Measurements from ENCODE around the gene NUP205. TPM values are rescaled to one million over a fixed set of nuclear protein-coding genes. Genes with fewer than 3 reads are reported as not detected.

NUP205 gene
- polyA plus RNA-seq, 1 donor from 2014 or later, result 32.3 TPM

DNA sequence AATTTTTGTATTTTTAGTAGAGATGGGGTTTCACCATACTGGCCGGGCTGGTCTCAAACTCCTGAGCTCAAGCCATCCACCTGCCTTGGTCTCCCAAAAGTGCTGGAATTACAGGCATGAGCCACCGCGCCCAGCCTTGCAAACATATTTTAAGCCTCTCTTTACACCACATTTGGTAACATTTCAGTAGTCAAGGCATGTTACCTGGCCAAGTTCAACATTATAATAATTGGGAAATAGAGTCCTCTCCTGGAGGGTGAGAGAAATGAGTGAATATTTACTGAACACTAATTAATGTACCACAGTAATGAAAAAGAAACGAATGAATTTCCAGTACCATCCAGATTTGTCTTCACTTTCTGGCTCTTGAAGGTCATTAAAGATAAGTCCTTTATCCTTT lies 37.8 kb upstream of the NUP205 start:
- H3K9me3 ChIP-seq (ENCODE audit: low read length), result no peaks in the 10 kb centered on the region
- no peak overlapping the region for H2AFZ ChIP-seq (ENCODE audit: low read depth, low read length)
- no peaks in the 10 kb centered on the region for H3F3A ChIP-seq (ENCODE audit: insufficient read depth, low read length, poor library complexity, severe bottlenecking)
- H3K9me2 ChIP-seq (ENCODE audit: insufficient read depth, low read length), result no peaks in the 10 kb centered on the region
- no peaks in the 10 kb centered on the region for H4K20me1 ChIP-seq (ENCODE audit: insufficient read depth)
- H3K27me3 ChIP-seq (ENCODE audit: insufficient read depth, low read depth, low read length), result no peaks in the 10 kb centered on the region
- no peaks in the 10 kb centered on the region for H3K79me2 ChIP-seq (replicated peaks; ENCODE audit: insufficient read depth, low read length)
- no peak overlapping the region for H3K27ac ChIP-seq (ENCODE audit: low read length)
- TF ChIP-seq SMC3 (conservative IDR thresholded peaks at IDR 0.05; ENCODE audit: poor library complexity) (no peak), RAD21 (conservative IDR thresholded peaks at IDR 0.05) (no peak), MXI1 (conservative IDR thresholded peaks at IDR 0.05; ENCODE audit: poor library complexity, severe bottlenecking) (no peak), TAF1 (IDR thresholded peaks at IDR 0.05; ENCODE audit: low read depth) (no peak), POLR2AphosphoS5 (IDR thresholded peaks at IDR 0.05) (no peak), EP300 (conservative IDR thresholded peaks at IDR 0.05; ENCODE audit: poor library complexity, severe bottlenecking) (no peak), EZH2 (IDR thresholded peaks at IDR 0.05; ENCODE audit: borderline replicate concordance, insufficient read depth, low read length, poor library complexity, severe bottlenecking) (no peak)
- TF ChIP-seq, protein P1, sequence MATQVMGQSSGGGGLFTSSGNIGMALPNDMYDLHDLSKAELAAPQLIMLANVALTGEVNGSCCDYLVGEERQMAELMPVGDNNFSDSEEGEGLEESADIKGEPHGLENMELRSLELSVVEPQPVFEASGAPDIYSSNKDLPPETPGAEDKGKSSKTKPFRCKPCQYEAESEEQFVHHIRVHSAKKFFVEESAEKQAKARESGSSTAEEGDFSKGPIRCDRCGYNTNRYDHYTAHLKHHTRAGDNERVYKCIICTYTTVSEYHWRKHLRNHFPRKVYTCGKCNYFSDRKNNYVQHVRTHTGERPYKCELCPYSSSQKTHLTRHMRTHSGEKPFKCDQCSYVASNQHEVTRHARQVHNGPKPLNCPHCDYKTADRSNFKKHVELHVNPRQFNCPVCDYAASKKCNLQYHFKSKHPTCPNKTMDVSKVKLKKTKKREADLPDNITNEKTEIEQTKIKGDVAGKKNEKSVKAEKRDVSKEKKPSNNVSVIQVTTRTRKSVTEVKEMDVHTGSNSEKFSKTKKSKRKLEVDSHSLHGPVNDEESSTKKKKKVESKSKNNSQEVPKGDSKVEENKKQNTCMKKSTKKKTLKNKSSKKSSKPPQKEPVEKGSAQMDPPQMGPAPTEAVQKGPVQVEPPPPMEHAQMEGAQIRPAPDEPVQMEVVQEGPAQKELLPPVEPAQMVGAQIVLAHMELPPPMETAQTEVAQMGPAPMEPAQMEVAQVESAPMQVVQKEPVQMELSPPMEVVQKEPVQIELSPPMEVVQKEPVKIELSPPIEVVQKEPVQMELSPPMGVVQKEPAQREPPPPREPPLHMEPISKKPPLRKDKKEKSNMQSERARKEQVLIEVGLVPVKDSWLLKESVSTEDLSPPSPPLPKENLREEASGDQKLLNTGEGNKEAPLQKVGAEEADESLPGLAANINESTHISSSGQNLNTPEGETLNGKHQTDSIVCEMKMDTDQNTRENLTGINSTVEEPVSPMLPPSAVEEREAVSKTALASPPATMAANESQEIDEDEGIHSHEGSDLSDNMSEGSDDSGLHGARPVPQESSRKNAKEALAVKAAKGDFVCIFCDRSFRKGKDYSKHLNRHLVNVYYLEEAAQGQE (IDR thresholded peaks at IDR 0.05; ENCODE audit: borderline replicate concordance), result no peak
- TF ChIP-seq, protein P2, sequence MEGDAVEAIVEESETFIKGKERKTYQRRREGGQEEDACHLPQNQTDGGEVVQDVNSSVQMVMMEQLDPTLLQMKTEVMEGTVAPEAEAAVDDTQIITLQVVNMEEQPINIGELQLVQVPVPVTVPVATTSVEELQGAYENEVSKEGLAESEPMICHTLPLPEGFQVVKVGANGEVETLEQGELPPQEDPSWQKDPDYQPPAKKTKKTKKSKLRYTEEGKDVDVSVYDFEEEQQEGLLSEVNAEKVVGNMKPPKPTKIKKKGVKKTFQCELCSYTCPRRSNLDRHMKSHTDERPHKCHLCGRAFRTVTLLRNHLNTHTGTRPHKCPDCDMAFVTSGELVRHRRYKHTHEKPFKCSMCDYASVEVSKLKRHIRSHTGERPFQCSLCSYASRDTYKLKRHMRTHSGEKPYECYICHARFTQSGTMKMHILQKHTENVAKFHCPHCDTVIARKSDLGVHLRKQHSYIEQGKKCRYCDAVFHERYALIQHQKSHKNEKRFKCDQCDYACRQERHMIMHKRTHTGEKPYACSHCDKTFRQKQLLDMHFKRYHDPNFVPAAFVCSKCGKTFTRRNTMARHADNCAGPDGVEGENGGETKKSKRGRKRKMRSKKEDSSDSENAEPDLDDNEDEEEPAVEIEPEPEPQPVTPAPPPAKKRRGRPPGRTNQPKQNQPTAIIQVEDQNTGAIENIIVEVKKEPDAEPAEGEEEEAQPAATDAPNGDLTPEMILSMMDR (IDR thresholded peaks at IDR 0.05; ENCODE audit: poor library complexity, severe bottlenecking), result no peak
- H3K4me2 ChIP-seq (ENCODE audit: low read length), result no peak overlapping the region
- no peak overlapping the region for H3K4me3 ChIP-seq (ENCODE audit: low read length)
- no peaks in the 10 kb centered on the region for H3K36me3 ChIP-seq (ENCODE audit: insufficient read depth, low read length)
- H3K9ac ChIP-seq (ENCODE audit: low read length), result no peak overlapping the region

DNA sequence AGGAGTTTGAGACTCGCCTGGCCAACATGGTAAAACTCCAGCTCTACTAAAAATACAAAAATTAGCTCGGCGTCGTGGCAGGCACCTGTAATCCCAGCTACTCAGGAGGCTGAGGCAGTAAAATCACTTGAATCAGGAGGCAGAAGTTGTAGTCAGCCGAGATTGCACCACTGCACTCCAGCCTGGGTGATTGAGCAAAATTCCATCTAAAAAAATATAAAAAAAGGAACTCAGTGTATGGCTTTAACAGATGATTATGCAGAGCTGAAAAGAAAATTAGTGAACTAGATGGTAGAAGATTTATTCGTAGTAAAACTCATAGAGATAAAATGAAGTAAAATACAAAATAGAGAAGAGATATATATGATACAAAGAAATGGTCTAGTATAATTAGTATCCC lies 35.2 kb upstream of the NUP205 start:
- H3K36me3 ChIP-seq (ENCODE audit: insufficient read depth, low read length), result no peaks in the 10 kb centered on the region
- no peaks in the 10 kb centered on the region for H3K9me3 ChIP-seq (ENCODE audit: low read length)
- H3K9me2 ChIP-seq (ENCODE audit: insufficient read depth, low read length), result no peaks in the 10 kb centered on the region
- no peak overlapping the region for H3K9ac ChIP-seq (ENCODE audit: low read length)
- H3K4me2 ChIP-seq (ENCODE audit: low read length), result no peak overlapping the region
- H3K27ac ChIP-seq (ENCODE audit: low read length), result no peak overlapping the region
- TF ChIP-seq RAD21 (conservative IDR thresholded peaks at IDR 0.05), result no peak
- H2AFZ ChIP-seq (ENCODE audit: low read depth, low read length), result no peak overlapping the region
- H3K27me3 ChIP-seq (ENCODE audit: insufficient read depth, low read depth, low read length), result no peaks in the 10 kb centered on the region
- no peak overlapping the region for H3K4me3 ChIP-seq (ENCODE audit: low read length)
- no peaks in the 10 kb centered on the region for H3F3A ChIP-seq (ENCODE audit: insufficient read depth, low read length, poor library complexity, severe bottlenecking)
- no peaks in the 10 kb centered on the region for H3K79me2 ChIP-seq (replicated peaks; ENCODE audit: insufficient read depth, low read length)
- no peaks in the 10 kb centered on the region for H4K20me1 ChIP-seq (ENCODE audit: insufficient read depth)

DNA sequence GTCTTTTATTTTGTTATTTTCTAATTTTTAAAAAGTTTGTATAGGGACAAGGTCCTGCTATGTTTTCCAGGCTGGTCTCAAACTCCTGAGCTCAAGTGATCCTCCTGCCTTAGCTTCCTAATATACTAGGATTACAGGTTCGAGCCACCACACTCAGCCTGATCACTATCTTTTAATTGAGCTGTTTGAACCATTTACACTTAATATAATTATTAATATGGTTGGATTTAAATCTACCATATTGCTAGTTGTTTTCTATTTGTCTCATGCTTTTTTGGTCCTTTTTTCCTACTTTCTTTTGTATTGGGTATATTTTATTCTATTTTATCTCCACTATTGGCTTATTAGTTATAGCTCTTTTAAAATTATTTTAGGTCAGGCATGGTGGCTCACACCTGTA lies 34.6 kb upstream of the NUP205 start:
- Histone ChIP-seq H3K9me3 (ENCODE audit: low read length) (no peaks in the 10 kb centered on the region), H3F3A (ENCODE audit: insufficient read depth, low read length, poor library complexity, severe bottlenecking) (no peaks in the 10 kb centered on the region), H3K36me3 (ENCODE audit: insufficient read depth, low read length) (no peaks in the 10 kb centered on the region), H3K27me3 (ENCODE audit: insufficient read depth, low read depth, low read length) (no peaks in the 10 kb centered on the region), H2AFZ (ENCODE audit: low read depth, low read length) (no peak overlapping the region), H3K27ac (ENCODE audit: low read length) (no peak overlapping the region), H3K4me2 (ENCODE audit: low read length) (no peak overlapping the region), H4K20me1 (ENCODE audit: insufficient read depth) (no peaks in the 10 kb centered on the region), H3K4me3 (ENCODE audit: low read length) (no peak overlapping the region), H3K9me2 (ENCODE audit: insufficient read depth, low read length) (no peaks in the 10 kb centered on the region), H3K79me2 (replicated peaks; ENCODE audit: insufficient read depth, low read length) (no peaks in the 10 kb centered on the region), H3K9ac (ENCODE audit: low read length) (no peak overlapping the region)
- TF ChIP-seq EZH2 (IDR thresholded peaks at IDR 0.05; ENCODE audit: borderline replicate concordance, insufficient read depth, low read length, poor library complexity, severe bottlenecking) (no peak), TAF1 (IDR thresholded peaks at IDR 0.05; ENCODE audit: low read depth) (no peak), MXI1 (conservative IDR thresholded peaks at IDR 0.05; ENCODE audit: poor library complexity, severe bottlenecking) (no peak), SMC3 (conservative IDR thresholded peaks at IDR 0.05; ENCODE audit: poor library complexity) (no peak), RAD21 (conservative IDR thresholded peaks at IDR 0.05) (no peak), POLR2AphosphoS5 (IDR thresholded peaks at IDR 0.05) (no peak), EP300 (conservative IDR thresholded peaks at IDR 0.05; ENCODE audit: poor library complexity, severe bottlenecking) (no peak)
- TF ChIP-seq, protein P2 (IDR thresholded peaks at IDR 0.05; ENCODE audit: poor library complexity, severe bottlenecking), result no peak
- TF ChIP-seq, protein P1 (IDR thresholded peaks at IDR 0.05; ENCODE audit: borderline replicate concordance), result no peak
